Measurements from ENCODE around the gene ADAP1.

DNA sequence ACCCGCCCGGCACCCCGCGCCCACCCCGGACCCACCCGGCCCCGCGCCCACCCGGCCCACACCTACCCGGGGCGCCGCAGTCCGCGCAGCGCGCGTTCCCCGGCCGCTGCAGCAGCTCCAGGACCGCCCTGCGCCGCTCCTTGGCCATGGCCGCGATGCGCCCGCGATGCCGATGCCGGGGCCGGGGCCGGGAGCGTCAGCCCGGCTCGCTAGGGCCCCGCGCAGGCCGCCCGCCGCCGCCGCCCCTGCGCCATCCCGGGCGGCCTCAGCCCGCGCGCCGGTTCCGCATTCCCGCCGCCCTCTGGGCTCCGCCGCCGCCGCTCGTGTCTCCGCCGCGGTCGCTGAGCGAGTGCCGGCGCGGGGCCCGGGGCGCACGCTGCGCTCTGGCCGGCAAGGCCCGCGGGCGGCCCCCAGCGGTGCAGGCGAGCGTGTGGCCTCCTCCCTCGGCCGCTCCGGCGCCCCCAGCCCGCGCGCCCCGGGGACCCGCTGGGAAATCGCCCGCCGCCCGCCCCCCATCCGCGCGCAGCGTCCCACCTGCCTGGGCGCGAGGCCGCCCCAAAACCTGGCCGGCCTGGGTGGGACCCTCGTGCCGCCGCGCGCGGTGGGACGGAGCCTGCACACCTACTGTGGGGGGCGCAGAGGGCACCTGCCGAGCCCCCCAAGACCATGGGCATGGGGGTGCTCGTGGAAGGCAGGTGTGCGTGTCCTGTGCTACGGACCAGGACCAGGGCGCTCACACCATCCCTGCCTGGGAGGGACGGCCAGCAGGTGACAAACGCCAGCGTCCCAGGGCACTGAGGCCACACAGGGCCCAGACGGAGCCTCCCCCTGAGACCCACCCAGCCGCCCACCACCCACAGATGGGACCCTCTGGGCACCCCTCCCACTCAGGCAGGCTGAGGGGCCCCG lies at the start of gene ADAP1:
- TF ChIP-seq, protein P1, sequence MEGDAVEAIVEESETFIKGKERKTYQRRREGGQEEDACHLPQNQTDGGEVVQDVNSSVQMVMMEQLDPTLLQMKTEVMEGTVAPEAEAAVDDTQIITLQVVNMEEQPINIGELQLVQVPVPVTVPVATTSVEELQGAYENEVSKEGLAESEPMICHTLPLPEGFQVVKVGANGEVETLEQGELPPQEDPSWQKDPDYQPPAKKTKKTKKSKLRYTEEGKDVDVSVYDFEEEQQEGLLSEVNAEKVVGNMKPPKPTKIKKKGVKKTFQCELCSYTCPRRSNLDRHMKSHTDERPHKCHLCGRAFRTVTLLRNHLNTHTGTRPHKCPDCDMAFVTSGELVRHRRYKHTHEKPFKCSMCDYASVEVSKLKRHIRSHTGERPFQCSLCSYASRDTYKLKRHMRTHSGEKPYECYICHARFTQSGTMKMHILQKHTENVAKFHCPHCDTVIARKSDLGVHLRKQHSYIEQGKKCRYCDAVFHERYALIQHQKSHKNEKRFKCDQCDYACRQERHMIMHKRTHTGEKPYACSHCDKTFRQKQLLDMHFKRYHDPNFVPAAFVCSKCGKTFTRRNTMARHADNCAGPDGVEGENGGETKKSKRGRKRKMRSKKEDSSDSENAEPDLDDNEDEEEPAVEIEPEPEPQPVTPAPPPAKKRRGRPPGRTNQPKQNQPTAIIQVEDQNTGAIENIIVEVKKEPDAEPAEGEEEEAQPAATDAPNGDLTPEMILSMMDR (IDR thresholded peaks at IDR 0.05), result peak in 2 of 3 experiments; percentile 33 to 37
- TF ChIP-seq POLR2A (IDR thresholded peaks at IDR 0.05; ENCODE audit: low read depth), result no peak
